Endodermal cell (in vitro differentiated cells): ENCODE data around the gene MAP3K15. TPM values are rescaled to one million over a fixed set of nuclear protein-coding genes. Genes with fewer than 3 reads are reported as not detected.

Experiments used
- DNase-seq: peaks from one replicate; pipeline ENCODE4 v3.0.0-alpha.2; 2017
- H3K27ac ChIP-seq: 2 replicates; pipeline ENCODE4 v1.5.1; 2013; ENCODE audit warnings: mild to moderate bottlenecking, low read depth, low read length, moderate library complexity
- H3K27me3 ChIP-seq: 2 replicates; pipeline ENCODE4 v1.6.1; 2013; ENCODE audit warnings: mild to moderate bottlenecking, low read length, moderate library complexity; ENCODE audit not compliant: insufficient read depth, control insufficient read depth, poor library complexity, severe bottlenecking
- H3K36me3 ChIP-seq: 2 replicates; pipeline ENCODE4 v1.7.0; 2013; ENCODE audit warnings: mild to moderate bottlenecking, low read length, moderate library complexity; ENCODE audit not compliant: control insufficient read depth, insufficient read depth
- H3K4me1 ChIP-seq: one replicate; pipeline ENCODE4 v1.7.0; 2013; ENCODE audit warnings: low read length; ENCODE audit not compliant: control insufficient read depth, insufficient read depth
- H3K4me3 ChIP-seq: 2 replicates; pipeline ENCODE4 v1.5.1; 2013; ENCODE audit warnings: mild to moderate bottlenecking, low read length, moderate library complexity
- H3K9ac ChIP-seq: 2 replicates; pipeline ENCODE4 v1.6.1; 2013; ENCODE audit warnings: mild to moderate bottlenecking, low read length, moderate library complexity; ENCODE audit not compliant: poor library complexity, severe bottlenecking; ENCODE audit errors: extremely low read depth
- H3K9me3 ChIP-seq: 2 replicates; pipeline ENCODE4 v1.6.1; 2013; ENCODE audit warnings: mild to moderate bottlenecking, low read length, moderate library complexity; ENCODE audit not compliant: control insufficient read depth
- H3K27ac Mint-ChIP-seq: 2 replicates; pipeline ENCODE4 v1.8.0; 2020; ENCODE audit warnings: mixed read lengths
- H3K27me3 Mint-ChIP-seq: 2 replicates; pipeline ENCODE4 v1.8.0; 2021; ENCODE audit warnings: mild to moderate bottlenecking, mixed read lengths; ENCODE audit not compliant: insufficient read depth
- H3K36me3 Mint-ChIP-seq: 2 replicates; pipeline ENCODE4 v1.8.0; 2020; ENCODE audit warnings: low read depth, mixed read lengths
- H3K4me1 Mint-ChIP-seq: 2 replicates; pipeline ENCODE4 v1.8.0; 2020; ENCODE audit warnings: mixed read lengths
- H3K4me3 Mint-ChIP-seq: 2 replicates; pipeline ENCODE4 v1.8.0; 2020; ENCODE audit warnings: mild to moderate bottlenecking, moderate library complexity, mixed read lengths
- H3K9me3 Mint-ChIP-seq: 2 replicates; pipeline ENCODE4 v1.8.0; 2020; ENCODE audit warnings: mild to moderate bottlenecking, mixed read lengths
- WGBS, 2 experiments: methylation state at CpG; one replicate each; pipeline versions ENCODE4 v1.1.5 to v1.1.7; 2013; ENCODE audit warnings: missing lambda C conversion rate in 2 of 2, mixed read lengths in 1 of 2; ENCODE audit not compliant: insufficient coverage in 1 of 2, insufficient read length in 1 of 2; 5-methylcytosine and 5-hydroxymethylcytosine counted together
- total RNA-seq, 2 donors: library from RNA; stranded (reverse); fragmentation: NEBNext Ultra II Directional in 1 of 2; extraction: Animal tissue kit (Norgen Biotek cat#: 25700) in 1 of 2; gene quantifications; 2 replicates in 1 of 2; 3 replicates in 1 of 2; pipeline ENCODE4 v1.2.1, GENCODE V29; 2021
- TF ChIP-seq, protein P1 (sequence below): fragments of 200-600 bp; sonication (generic); conservative IDR thresholded peaks from 2 replicates; pipeline ENCODE4 v1.5.0; 2021; ENCODE audit warnings: antibody characterized with exemption, mild to moderate bottlenecking

MAP3K15 gene
- total RNA-seq, 2 donors from 2014 or later, result 2.2 to 2.9 TPM

DNA sequence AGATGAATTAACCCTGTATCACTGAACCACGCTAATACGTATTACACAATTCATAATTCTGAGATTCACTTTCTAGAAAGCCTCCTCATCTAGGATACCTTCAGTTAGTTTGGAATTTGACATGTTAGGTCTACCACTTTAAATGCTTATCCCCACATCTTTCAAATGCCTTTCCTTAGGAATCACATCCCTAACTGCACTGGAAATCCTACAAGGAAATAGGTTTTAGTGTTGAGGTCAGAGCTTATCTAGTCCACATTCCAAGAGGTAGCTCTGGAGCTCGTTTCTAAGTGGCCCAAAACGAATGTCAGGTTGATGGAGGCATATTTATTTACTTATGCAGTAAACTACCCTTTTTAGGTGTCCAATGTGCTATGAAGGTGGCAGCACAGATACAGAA is 153.6 kb downstream of the MAP3K15 start:
- DNase-seq, result no peak
- no peak overlapping the region for H3K27ac ChIP-seq
- peaks cover 61% of the 10 kb centered on the region for H3K36me3 Mint-ChIP-seq
- H3K4me3 ChIP-seq, result no peak overlapping the region
- H3K9me3 Mint-ChIP-seq, result peaks cover 51% of the 10 kb centered on the region
- H3K4me1 ChIP-seq, result no peaks in the 10 kb centered on the region
- 96% methylated on average over 3 of the region's 4 CpGs; no CpG with 5 or more reads in 1 of the 2 experiments for WGBS, 2 experiments
- no peaks in the 10 kb centered on the region for H3K27me3 ChIP-seq
- no peak overlapping the region for H3K9ac ChIP-seq
- no peaks in the 10 kb centered on the region for H3K4me1 Mint-ChIP-seq
- peaks cover 41% of the 10 kb centered on the region for H3K36me3 ChIP-seq
- H3K4me3 Mint-ChIP-seq, result no peak overlapping the region
- H3K27me3 Mint-ChIP-seq, result no peaks in the 10 kb centered on the region
- H3K9me3 ChIP-seq, result no peaks in the 10 kb centered on the region
- TF ChIP-seq, protein P1, sequence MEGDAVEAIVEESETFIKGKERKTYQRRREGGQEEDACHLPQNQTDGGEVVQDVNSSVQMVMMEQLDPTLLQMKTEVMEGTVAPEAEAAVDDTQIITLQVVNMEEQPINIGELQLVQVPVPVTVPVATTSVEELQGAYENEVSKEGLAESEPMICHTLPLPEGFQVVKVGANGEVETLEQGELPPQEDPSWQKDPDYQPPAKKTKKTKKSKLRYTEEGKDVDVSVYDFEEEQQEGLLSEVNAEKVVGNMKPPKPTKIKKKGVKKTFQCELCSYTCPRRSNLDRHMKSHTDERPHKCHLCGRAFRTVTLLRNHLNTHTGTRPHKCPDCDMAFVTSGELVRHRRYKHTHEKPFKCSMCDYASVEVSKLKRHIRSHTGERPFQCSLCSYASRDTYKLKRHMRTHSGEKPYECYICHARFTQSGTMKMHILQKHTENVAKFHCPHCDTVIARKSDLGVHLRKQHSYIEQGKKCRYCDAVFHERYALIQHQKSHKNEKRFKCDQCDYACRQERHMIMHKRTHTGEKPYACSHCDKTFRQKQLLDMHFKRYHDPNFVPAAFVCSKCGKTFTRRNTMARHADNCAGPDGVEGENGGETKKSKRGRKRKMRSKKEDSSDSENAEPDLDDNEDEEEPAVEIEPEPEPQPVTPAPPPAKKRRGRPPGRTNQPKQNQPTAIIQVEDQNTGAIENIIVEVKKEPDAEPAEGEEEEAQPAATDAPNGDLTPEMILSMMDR, result no peak
- no peak overlapping the region for H3K27ac Mint-ChIP-seq

DNA sequence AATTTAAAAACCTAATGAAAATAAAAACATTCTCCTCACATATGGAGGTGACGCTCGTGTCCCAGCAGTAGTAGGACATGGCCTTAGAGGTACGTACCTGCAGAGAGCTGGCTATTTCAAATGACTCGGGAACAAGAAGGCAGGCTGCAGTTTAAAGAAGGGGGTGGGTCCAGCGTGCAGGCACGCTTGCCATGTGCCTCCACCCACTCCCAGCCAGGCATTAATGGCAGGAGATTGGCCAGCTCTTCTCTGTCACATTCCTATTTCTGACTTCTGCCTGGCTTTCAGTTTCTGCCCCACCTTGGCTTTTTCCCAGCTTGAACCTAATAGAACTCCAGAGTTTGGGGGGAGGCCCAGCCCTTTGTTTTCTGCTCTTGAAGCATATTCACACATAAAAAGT is 154.4 kb downstream of the MAP3K15 start:
- Mint-ChIP-seq H3K9me3 (peaks cover 59% of the 10 kb centered on the region), H3K27ac (no peak overlapping the region), H3K4me1 (no peaks in the 10 kb centered on the region), H3K27me3 (no peaks in the 10 kb centered on the region), H3K36me3 (peaks cover 63% of the 10 kb centered on the region), H3K4me3 (no peak overlapping the region)
- 90 to 100% methylated on average over 1 to 6 of the region's 6 CpGs for WGBS, 2 experiments
- no peaks in the 10 kb centered on the region for H3K4me1 ChIP-seq
- no peak overlapping the region for H3K9ac ChIP-seq
- no peak overlapping the region for H3K4me3 ChIP-seq
- TF ChIP-seq, protein P1, result no peak
- no peaks in the 10 kb centered on the region for H3K9me3 ChIP-seq
- H3K36me3 ChIP-seq, result peaks cover 45% of the 10 kb centered on the region
- no peak overlapping the region for H3K27ac ChIP-seq
- DNase-seq, result no peak
- H3K27me3 ChIP-seq, result no peaks in the 10 kb centered on the region

DNA sequence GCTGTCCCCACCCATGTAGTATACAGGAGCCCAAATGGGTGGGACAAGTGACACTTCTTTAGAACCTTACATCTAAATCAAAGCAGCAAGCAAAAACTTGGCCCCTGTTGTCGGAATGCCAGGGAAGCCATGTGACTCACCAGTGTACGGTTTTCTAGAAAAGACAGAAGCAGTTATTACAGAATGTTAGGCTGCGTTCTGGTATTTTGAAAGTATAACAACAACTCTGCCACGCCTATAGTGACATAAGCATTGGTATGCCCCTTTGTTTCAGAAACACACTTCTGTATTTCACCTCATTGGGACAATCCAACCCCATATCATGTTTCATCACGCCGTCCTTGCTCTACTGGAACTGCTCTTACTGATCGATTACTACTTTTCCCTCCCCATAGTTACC is 156.8 kb downstream of the MAP3K15 start:
- no peaks in the 10 kb centered on the region for H3K27me3 ChIP-seq
- H3K27ac ChIP-seq, result no peak overlapping the region
- Mint-ChIP-seq H3K36me3 (peaks cover 70% of the 10 kb centered on the region), H3K4me3 (no peak overlapping the region), H3K4me1 (no peaks in the 10 kb centered on the region), H3K27me3 (no peaks in the 10 kb centered on the region), H3K27ac (no peak overlapping the region), H3K9me3 (peaks cover 65% of the 10 kb centered on the region)
- 95 to 99% methylated on average over 4 to 7 of the region's 7 CpGs for WGBS, 2 experiments
- H3K36me3 ChIP-seq, result peaks cover 64% of the 10 kb centered on the region
- no peaks in the 10 kb centered on the region for H3K9me3 ChIP-seq
- no peak overlapping the region for H3K4me3 ChIP-seq
- DNase-seq, result no peak
- TF ChIP-seq, protein P1, result no peak
- H3K9ac ChIP-seq, result no peak overlapping the region
- H3K4me1 ChIP-seq, result no peaks in the 10 kb centered on the region
